Erythroblast (primary cell): ENCODE measurements around the gene AGMAT.

Source experiments
- GATA1 ChIP-seq: IDR thresholded peaks from 2 replicates; pipeline ENCODE4 v1.6.1; 2011; ENCODE audit warnings: low read depth, mild to moderate bottlenecking, control low read depth, low read length, moderate library complexity
- POLR2A ChIP-seq: IDR thresholded peaks from 2 replicates; pipeline ENCODE4 v1.6.1; 2011; ENCODE audit warnings: mild to moderate bottlenecking, low read length

- TF ChIP-seq POLR2A (no peak), GATA1 (no peak)
Observed at GRCh38 chr1:15622712-15623373, 38.0 kb upstream of the AGMAT start.
